Stomach (tissue), 9 donors: ENCODE results near the gene NDUFAF3. TPM values are rescaled to one million over a fixed set of nuclear protein-coding genes. Genes with fewer than 3 reads are reported as not detected.
A peak's percentile ranks its signal among the peaks of the same experiment; 100 is the strongest.

ENCODE experiments used
- DNase-seq, 2 donors: peaks; one replicate each; pipeline versions ENCODE4 v3.0.0 to v3.0.0-alpha.2; 2013 to 2019
- H3K27ac ChIP-seq, 5 donors: fragments of 200-600 bp in 4 of 5; sonication (generic) in 4 of 5; one replicate each; pipeline ENCODE4 v1.5.1; 2013 to 2019; ENCODE audit warnings: mild to moderate bottlenecking in 1 of 5, moderate library complexity in 1 of 5
- H3K27me3 ChIP-seq, 3 donors: fragments of 200-600 bp; sonication (generic); one replicate each; pipeline ENCODE4 v1.5.1; 2017 to 2019; ENCODE audit warnings: mixed run types in 1 of 3
- H3K36me3 ChIP-seq, 4 donors: fragments of 200-600 bp; sonication (generic); 1 replicate in 3 of 4; 2 replicates in 1 of 4; pipeline ENCODE4 v1.5.1; 2016 to 2019
- H3K4me1 ChIP-seq, 4 donors: fragments of 200-600 bp; sonication (generic); one replicate each; pipeline ENCODE4 v1.5.1; 2016 to 2019
- H3K4me3 ChIP-seq, 4 donors: fragments of 200-600 bp; sonication (generic) in 3 of 4; one replicate each; pipeline ENCODE4 v1.5.1; 2016 to 2019; ENCODE audit warnings: mild to moderate bottlenecking in 1 of 4
- H3K9me3 ChIP-seq, 4 donors: fragments of 200-600 bp; sonication (generic); one replicate each; pipeline ENCODE4 v1.5.1; 2016 to 2019
- CTCF ChIP-seq, 7 experiments: fragments of 450-650 bp in 4 of 7; fragments of 200-600 bp in 3 of 7; sonication (generic) in 3 of 7; IDR thresholded peaks; one replicate each; pipeline ENCODE4 v1.5.1; 2016 to 2019; ENCODE audit warnings: antibody characterized with exemption in 7 of 7, control low read depth in 2 of 7, mild to moderate bottlenecking in 1 of 7
- EP300 ChIP-seq: sonication (generic); formaldehyde crosslinking; IDR thresholded peaks from one replicate; pipeline ENCODE4 v1.6.1; 2017; ENCODE audit warnings: antibody characterized with exemption
- POLR2A ChIP-seq, 4 donors: fragments of 450-650 bp; IDR thresholded peaks; one replicate each; pipeline ENCODE4 v1.6.1; 2016; ENCODE audit warnings: antibody characterized with exemption in 4 of 4, control low read depth in 2 of 4, mild to moderate bottlenecking in 1 of 4, moderate library complexity in 1 of 4
- POLR2AphosphoS5 ChIP-seq, 3 donors: sonication (generic); formaldehyde crosslinking; IDR thresholded peaks; one replicate each; pipeline ENCODE4 v1.6.1; 2016; ENCODE audit warnings: antibody characterized with exemption in 3 of 3
- WGBS, 5 donors: extraction: QIAGEN DNeasy Blood & Tissue Kit in 3 of 5; methylation state at CpG; one replicate each; pipeline versions ENCODE4 v1.1.5 to v1.1.7; 2013 to 2018; 5-methylcytosine and 5-hydroxymethylcytosine counted together
- intact Hi-C: fragments of 100-400 bp; cut with DNase I; formaldehyde crosslinking; loops from one replicate; pipeline ENCODE4 v1.15.1; 2023; ENCODE audit warnings: low total_unique reads
- polyA plus RNA-seq, 3 donors: library from polyadenylated mRNA; stranded (reverse); fragments of 200-250 nt; gene quantifications; one replicate each; pipeline ENCODE4 v1.2.3, GENCODE V29; 2013
- total RNA-seq, 5 donors: library from RNA; depleted of rRNA; stranded (reverse); fragments of >200 nt; gene quantifications; one replicate each; pipeline versions ENCODE4 v1.1.0 to v1.2.3, GENCODE V29; 2014 to 2016
- donor health status: healthy with polysubstance abuse.
- donor health status: Bipolar disorder and iron deficiency.
- donor health status: healthy.

NDUFAF3 gene
- total and polyA plus RNA-seq, 8 donors = 41.3 to 105 (median 61.3) TPM

- H3K4me3 ChIP-seq = no peak overlapping the region
- H3K4me1 ChIP-seq = peaks cover 21 to 69% (median 51%) of the 10 kb centered on the region in 4 donors
- H3K27me3 ChIP-seq = no peaks in the 10 kb centered on the region
- peak overlapping the region in 4 of 5 donors; percentile 90 to 98 (median 96) for H3K27ac ChIP-seq
- 96 to 97% (median 96%) methylated on average over 9 of the region's 9 CpGs for WGBS, 5 donors
- intact Hi-C loops = no loop called here
- H3K9me3 ChIP-seq = no peaks in the 10 kb centered on the region
- no peak for DNase-seq
- TF ChIP-seq POLR2A (IDR thresholded peaks at IDR 0.05) = no peak
- TF ChIP-seq POLR2AphosphoS5 (IDR thresholded peaks at IDR 0.05) = no peak
- TF ChIP-seq EP300 = no peak
- TF ChIP-seq CTCF (IDR thresholded peaks at IDR 0.05) = no peak
- H3K36me3 ChIP-seq = peaks cover 53 to 77% (median 74%) of the 10 kb centered on the region in 4 donors
Observed at GRCh38 chr3:49027634-49028033, 5.7 kb downstream of the NDUFAF3 start.

GRCh38 chr3:49028298-49028672 is 6.4 kb downstream of the NDUFAF3 start:
- WGBS, 5 donors = 67 to 84% (median 78%) methylated on average over 4 of the region's 4 CpGs
- Histone ChIP-seq H3K4me3 (peak overlapping the region; percentile 61 to 83 (median 74)), H3K36me3 (peaks cover 59 to 79% (median 76%) of the 10 kb centered on the region in 4 donors), H3K4me1 (peaks cover 15 to 62% (median 45%) of the 10 kb centered on the region in 4 donors), H3K27ac (peak overlapping the region in 4 of 5 donors; percentile 90 to 98 (median 96)), H3K27me3 (no peaks in the 10 kb centered on the region), H3K9me3 (no peaks in the 10 kb centered on the region)
- TF ChIP-seq EP300 (no peak), CTCF (IDR thresholded peaks at IDR 0.05) (no peak), POLR2AphosphoS5 (IDR thresholded peaks at IDR 0.05) (no peak), POLR2A (IDR thresholded peaks at IDR 0.05) (no peak)
- intact Hi-C loops = no loop called here
- peak in 1 of 2 donors; percentile 4 for DNase-seq

- 1 to 3% (median 1%) methylated on average over 15 to 55 of the region's 55 CpGs for WGBS, 5 donors
- Histone ChIP-seq H3K4me3 (peak within 1 kb of the TSS; percentile 61 to 83 (median 74)), H3K9me3 (no peaks in the 10 kb centered on the region), H3K4me1 (peaks cover 12 to 56% (median 38%) of the 10 kb centered on the region in 4 donors), H3K27me3 (no peaks in the 10 kb centered on the region), H3K27ac (peak within 1 kb of the TSS; percentile 89 to 98 (median 95)), H3K36me3 (peaks cover 57 to 79% (median 76%) of the 10 kb centered on the region in 4 donors)
- DNase-seq = peak; percentile 96 to 98
- intact Hi-C loops = no loop called here
- TF ChIP-seq POLR2A (IDR thresholded peaks at IDR 0.05) (peak in 2 of 4 donors; percentile 83 to 90), CTCF (IDR thresholded peaks at IDR 0.05) (peak in 1 of 7 experiments; percentile 15), POLR2AphosphoS5 (IDR thresholded peaks at IDR 0.05) (peak; percentile 98 to 100 (median 99)), EP300 (no peak)
Observed at GRCh38 chr3:49028673-49029562, 7.0 kb downstream of the NDUFAF3 start, which contains the start of gene IMPDH2. Gene IMPDH2 (minus strand): TSS chr3:49029398. CDS start chr3:49029350, 48 bp downstream.

GRCh38 chr3:49029563-49029884 is 7.6 kb downstream of the NDUFAF3 start:
- Histone ChIP-seq H3K9me3 (no peaks in the 10 kb centered on the region), H3K27me3 (no peaks in the 10 kb centered on the region), H3K4me3 (peak overlapping the region; percentile 61 to 83 (median 74)), H3K27ac (peak overlapping the region; percentile 89 to 98 (median 95)), H3K4me1 (peaks cover 12 to 50% (median 34%) of the 10 kb centered on the region in 4 donors), H3K36me3 (peaks cover 55 to 79% (median 76%) of the 10 kb centered on the region in 4 donors)
- no peak for DNase-seq
- intact Hi-C loops = no loop called here
- TF ChIP-seq EP300 (no peak), POLR2A (IDR thresholded peaks at IDR 0.05) (no peak), POLR2AphosphoS5 (IDR thresholded peaks at IDR 0.05) (no peak), CTCF (IDR thresholded peaks at IDR 0.05) (no peak)
- 0 to 2% (median 1%) methylated on average over 6 to 7 of the region's 7 CpGs for WGBS, 5 donors
